OCI-LY7 (cell line): Measurements from ENCODE around the gene ZNF638.

Source experiments
- CTCF ChIP-seq: fragments of 200-600 bp; sonication (generic); conservative IDR thresholded peaks from 2 replicates; pipeline ENCODE4 v1.5.1; 2014; ENCODE audit warnings: mild to moderate bottlenecking, antibody characterized with exemption, low read length, moderate library complexity, mixed read lengths
- EZH2phosphoT487 ChIP-seq: fragments of 200-600 bp; sonication (generic); IDR thresholded peaks from 2 replicates; pipeline ENCODE4 v1.6.1; 2018; ENCODE audit warnings: low read depth, borderline replicate concordance, mild to moderate bottlenecking, mixed run types, antibody characterized with exemption, low read length, moderate library complexity, mixed read lengths

GRCh38 chr2:71464389-71464788, 132.8 kb downstream of the ZNF638 start:
- TF ChIP-seq CTCF (no peak), EZH2phosphoT487 (no peak)
